K562 (cell line): Measurements from ENCODE around the gene SLC1A1. TPM values are rescaled to one million over a fixed set of nuclear protein-coding genes. Genes with fewer than 3 reads are reported as not detected.

Source experiments
- ATAC-seq: fragments of 200-7000 bp; cut with Tn5 transposase; 3 replicates; pipeline ENCODE4 v1.9.1; 2020; ENCODE audit warnings: moderate library complexity
- BruUV-seq: library from RNA; stranded (reverse); fragments of 400-500 nt; replicated peaks from 2 replicates; lab custom pipeline; 2021; lab: Mats Ljungman, UMichigan
- CTCF ChIA-PET: fragments of 300-600 bp; formaldehyde crosslinking; extraction: SDS; loops from one replicate; lab custom pipeline; 2021; ENCODE audit warnings: low intra/inter-chr PET ratio; lab: Yijun Ruan, JAX
- POLR2A ChIA-PET: fragments of 300-600, 350-650 bp; sonication (Branson Sonifier 250); formaldehyde crosslinking; extraction: SDS; loops from one replicate; lab custom pipeline; 2021; ENCODE audit warnings: antibody characterized with exemption, inconsistent platforms; lab: Yijun Ruan, JAX
- DNase-seq, 4 experiments: peaks; one replicate each; pipeline versions ENCODE4 v3.0.0 to v3.0.0-alpha.2; 2011 to 2018; ENCODE audit warnings: low spot score in 3 of 4, mixed read lengths in 3 of 4; ENCODE audit errors: extremely low read depth in 1 of 4
- FAIRE-seq: peaks from 2 replicates; lab custom pipeline; 2011; peaks lifted over from hg19 to GRCh38; lab: Jason Lieb, UNC
- H2AFZ ChIP-seq: 2 replicates; pipeline ENCODE4 v1.6.0; 2011; ENCODE audit warnings: low read depth, low read length, control low read depth, inconsistent platforms
- H3K27ac ChIP-seq: fragments of 200-600 bp; 3 replicates; pipeline ENCODE4 v1.8.0; 2011; ENCODE audit warnings: low read depth, mild to moderate bottlenecking, control low read depth, inconsistent platforms, low read length, moderate library complexity, mixed read lengths; ENCODE audit errors: extremely low read depth
- H3K27me3 ChIP-seq, 2 experiments: fragments of 300-600 bp in 1 of 2; 2 replicates in 1 of 2; 3 replicates in 1 of 2; pipeline versions ENCODE4 v1.6.0 to v1.8.0; 2011; ENCODE audit warnings: inconsistent platforms in 2 of 2, low read length in 2 of 2, mild to moderate bottlenecking in 1 of 2, mixed read lengths in 1 of 2, moderate library complexity in 1 of 2; ENCODE audit not compliant: control insufficient read depth in 2 of 2, insufficient read depth in 2 of 2
- H3K36me3 ChIP-seq: fragments of 300-600 bp; 3 replicates; pipeline ENCODE4 v1.8.0; 2011; ENCODE audit warnings: mild to moderate bottlenecking, low read length, inconsistent platforms; ENCODE audit not compliant: control insufficient read depth, insufficient read depth
- H3K4me1 ChIP-seq, 2 experiments: fragments of 200-600 bp in 1 of 2; replicated peaks in 1 of 2; 2 replicates in 1 of 2; 3 replicates in 1 of 2; pipeline versions ENCODE4 v1.5.1 to v1.8.0; 2011; ENCODE audit warnings: inconsistent platforms in 2 of 2, low read length in 2 of 2, mild to moderate bottlenecking in 1 of 2, mixed read lengths in 1 of 2, moderate library complexity in 1 of 2; ENCODE audit not compliant: control insufficient read depth in 2 of 2, insufficient read depth in 2 of 2
- H3K4me2 ChIP-seq: 2 replicates; pipeline ENCODE4 v1.6.1; 2011; ENCODE audit warnings: low read length, control low read depth, inconsistent platforms, mixed read lengths; ENCODE audit not compliant: insufficient read depth
- H3K4me3 ChIP-seq: fragments of 200-600 bp; sonication (generic), shearing (Covaris generic); 2 replicates; pipeline ENCODE4 v1.5.1; 2016; ENCODE audit warnings: control low read depth, inconsistent platforms
- H3K79me2 ChIP-seq: fragments of 200-600 bp; 3 replicates; pipeline ENCODE4 v1.8.0; 2011; ENCODE audit warnings: low read length, inconsistent platforms; ENCODE audit not compliant: control insufficient read depth, insufficient read depth
- H3K9ac ChIP-seq, 2 experiments: 2 replicates each; pipeline versions ENCODE4 v1.6.0 to v1.6.1; 2011; ENCODE audit warnings: low read depth in 2 of 2, low read length in 2 of 2, control low read depth in 1 of 2, inconsistent platforms in 1 of 2, mild to moderate bottlenecking in 1 of 2, mixed read lengths in 1 of 2; ENCODE audit not compliant: insufficient read depth in 1 of 2
- H3K9me1 ChIP-seq: one replicate; pipeline ENCODE4 v1.6.0; 2011; ENCODE audit warnings: inconsistent platforms, mild to moderate bottlenecking, low read length, moderate library complexity; ENCODE audit not compliant: control insufficient read depth, insufficient read depth
- H3K9me3 ChIP-seq: replicated peaks from 2 replicates; pipeline ENCODE4 v1.5.1; 2011; ENCODE audit warnings: low read depth, low read length, inconsistent platforms; ENCODE audit not compliant: control insufficient read depth, insufficient read depth
- H4K20me1 ChIP-seq: replicated peaks from 2 replicates; pipeline ENCODE4 v1.6.1; 2011; ENCODE audit warnings: low read length, inconsistent platforms, mixed read lengths; ENCODE audit not compliant: control insufficient read depth, insufficient read depth
- CHCHD3 ChIP-seq: fragments of 250-450 bp; sonication (Bioruptor Pico); IDR thresholded peaks from 2 replicates; pipeline ENCODE4 v2.1.2; 2022; ENCODE audit warnings: mild to moderate bottlenecking
- DMBX1 ChIP-seq: fragments of 250-450 bp; sonication (Bioruptor Pico); IDR thresholded peaks from 2 replicates; pipeline ENCODE4 v1.8.0; 2022; ENCODE audit warnings: inconsistent platforms, mild to moderate bottlenecking, moderate library complexity, borderline replicate concordance
- FOXM1 ChIP-seq, 2 experiments: fragments of 450-650 bp in 1 of 2; sonication (generic) in 1 of 2; formaldehyde crosslinking in 1 of 2; IDR thresholded peaks; 2 replicates each; pipeline versions ENCODE4 v1.6.1 to v1.9.0; 2017 to 2022; ENCODE audit warnings: low read depth in 2 of 2, mild to moderate bottlenecking in 2 of 2, missing genetic modification reagents in 1 of 2, moderate library complexity in 1 of 2
- GABPA ChIP-seq: fragments of 200-800 bp; sonication (Bioruptor generic); conservative IDR thresholded peaks from 2 replicates; pipeline ENCODE4 v1.6.1; 2016; ENCODE audit warnings: low read depth, missing genetic modification characterization, missing compliant biosample characterization
- GTF2A2 ChIP-seq: IDR thresholded peaks from 2 replicates; pipeline ENCODE4 v1.6.1; 2016; ENCODE audit warnings: mild to moderate bottlenecking, missing genetic modification characterization, missing compliant biosample characterization
- HDAC2 ChIP-seq: fragments of 450-650 bp; IDR thresholded peaks from 2 replicates; pipeline ENCODE4 v1.6.1; 2016; ENCODE audit warnings: mild to moderate bottlenecking
- MTA1 ChIP-seq: fragments of 450-650 bp; IDR thresholded peaks from 2 replicates; pipeline ENCODE4 v1.6.1; 2017; ENCODE audit warnings: borderline replicate concordance
- POLR3A ChIP-seq: IDR thresholded peaks from 2 replicates; pipeline ENCODE4 v1.6.1; 2011; ENCODE audit warnings: borderline replicate concordance, mild to moderate bottlenecking, moderate library complexity; ENCODE audit not compliant: insufficient read length, insufficient read depth; ENCODE audit errors: extremely low read depth
- TFAM ChIP-seq: fragments of 250-450 bp; sonication (Bioruptor Pico); conservative IDR thresholded peaks from 2 replicates; pipeline ENCODE4 v1.5.0; 2021; ENCODE audit warnings: mild to moderate bottlenecking, moderate library complexity
- WGBS: fragments of 100-300 bp; shearing (Covaris generic); methylation state at CpG from one replicate; pipeline ENCODE4 v1.1.6; 2016; ENCODE audit warnings: low coverage, mixed read lengths; ENCODE audit not compliant: insufficient coverage; ENCODE audit errors: missing lambda C conversion rate; 5-methylcytosine and 5-hydroxymethylcytosine counted together
- in situ Hi-C: fragments of 300-500 bp; cut with MboI; formaldehyde crosslinking; loops from 4 replicates; pipeline ENCODE4 v1.15.0; 2018; ENCODE audit warnings: inconsistent platforms, mixed read lengths
- intact Hi-C: fragments of 100-400 bp; cut with micrococcal nuclease; formaldehyde crosslinking; loops from 2 replicates; pipeline ENCODE4 v1.14.2; 2022
- polyA plus RNA-seq, 8 experiments: library from polyadenylated mRNA; depleted of rRNA in 4 of 8; stranded (reverse) in 5 of 8; unstranded in 3 of 8; fragments of >200 nt; fragmentation: Nextera tagmentation in 2 of 8; fragmentation: Illumina TruSeq in 1 of 8; extraction: Ambion mirVana in 2 of 8; extraction: Trizol in 1 of 8; gene quantifications; 2 replicates each; pipeline versions ENCODE4 v1.2.1 to v1.2.3, GENCODE V29; 2011 to 2014; ENCODE audit warnings: inconsistent platforms in 1 of 8, missing spikeins in 1 of 8
- total RNA-seq, 7 experiments: library from RNA; depleted of rRNA in 6 of 7; stranded (reverse); fragments of >200 nt in 6 of 7; fragmentation: Illumina TruSeq in 2 of 7; extraction: Trizol in 2 of 7; gene quantifications; 2 replicates each; pipeline versions ENCODE4 v1.2.1 to v1.2.3, GENCODE V29; 2011 to 2021; ENCODE audit warnings: low replicate concordance in 1 of 7
- TF ChIP-seq, protein P1 (sequence below): fragments of 450-650 bp; IDR thresholded peaks from 2 replicates; pipeline ENCODE4 v1.6.1; 2016; ENCODE audit warnings: borderline replicate concordance
- TF ChIP-seq, protein P2 (sequence below): fragments of 250-450 bp; sonication (Bioruptor Pico); IDR thresholded peaks from 2 replicates; pipeline ENCODE4 v1.4.0; 2020

Gene SLC1A1
- total and polyA plus RNA-seq, 9 of the 15 experiments (the other 6 are each of a cell fraction or from before 2014, with no cell fraction given) = 0.11 to 0.16 TPM; not detected in 7

DNA sequence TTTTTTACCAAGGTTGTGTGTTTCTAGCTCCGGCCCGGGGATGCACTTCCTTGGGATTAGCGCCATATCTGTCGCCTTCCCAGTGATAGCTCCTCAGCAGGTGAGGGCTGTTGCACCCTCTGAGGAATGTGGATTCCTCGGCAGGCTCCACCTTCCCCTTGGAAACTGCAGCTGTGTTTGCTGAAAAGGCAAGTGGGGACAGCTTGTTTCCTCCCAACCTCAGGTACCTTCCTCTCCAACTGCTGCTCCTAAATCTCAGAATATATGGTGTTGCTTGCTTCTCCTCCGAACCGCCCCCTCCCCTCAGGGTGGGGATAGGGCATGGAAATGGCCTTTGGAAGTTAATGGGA, 1.3 kb downstream of the SLC1A1 start:
- no peak for ATAC-seq
- no peaks in the 10 kb centered on the region for H3K36me3 ChIP-seq
- BruUV-seq = no TSS peak
- no peak overlapping the region for H2AFZ ChIP-seq
- intact Hi-C loops = no loop called here
- H3K4me3 ChIP-seq = no peak overlapping the region
- no peak for DNase-seq
- H3K9me1 ChIP-seq = no peaks in the 10 kb centered on the region
- H3K27me3 ChIP-seq = peaks cover 0 to 22% of the 10 kb centered on the region in 2 experiments; a peak in 2 of 5 replicates
- ChIA-PET CTCF (no interaction called here), POLR2A (no interaction called here)
- H3K9me3 ChIP-seq = no peaks in the 10 kb centered on the region
- no peak overlapping the region for H3K9ac ChIP-seq
- TF ChIP-seq MTA1 (no peak), CHCHD3 (CRISPR knock-in tag) (no peak), DMBX1 (no peak), FOXM1 (IDR thresholded peaks at IDR 0.05; ENCODE audit: low read depth) (no peak), FOXM1 (CRISPR knock-in tag; IDR thresholded peaks at IDR 0.05; ENCODE audit: low read depth) (no peak), POLR3A (no peak), GABPA (tag) (no peak), TFAM (CRISPR knock-in tag) (no peak), HDAC2 (no peak), GTF2A2 (tag) (no peak)
- TF ChIP-seq, protein P1, sequence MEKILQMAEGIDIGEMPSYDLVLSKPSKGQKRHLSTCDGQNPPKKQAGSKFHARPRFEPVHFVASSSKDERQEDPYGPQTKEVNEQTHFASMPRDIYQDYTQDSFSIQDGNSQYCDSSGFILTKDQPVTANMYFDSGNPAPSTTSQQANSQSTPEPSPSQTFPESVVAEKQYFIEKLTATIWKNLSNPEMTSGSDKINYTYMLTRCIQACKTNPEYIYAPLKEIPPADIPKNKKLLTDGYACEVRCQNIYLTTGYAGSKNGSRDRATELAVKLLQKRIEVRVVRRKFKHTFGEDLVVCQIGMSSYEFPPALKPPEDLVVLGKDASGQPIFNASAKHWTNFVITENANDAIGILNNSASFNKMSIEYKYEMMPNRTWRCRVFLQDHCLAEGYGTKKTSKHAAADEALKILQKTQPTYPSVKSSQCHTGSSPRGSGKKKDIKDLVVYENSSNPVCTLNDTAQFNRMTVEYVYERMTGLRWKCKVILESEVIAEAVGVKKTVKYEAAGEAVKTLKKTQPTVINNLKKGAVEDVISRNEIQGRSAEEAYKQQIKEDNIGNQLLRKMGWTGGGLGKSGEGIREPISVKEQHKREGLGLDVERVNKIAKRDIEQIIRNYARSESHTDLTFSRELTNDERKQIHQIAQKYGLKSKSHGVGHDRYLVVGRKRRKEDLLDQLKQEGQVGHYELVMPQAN = no peak
- TF ChIP-seq, protein P2, sequence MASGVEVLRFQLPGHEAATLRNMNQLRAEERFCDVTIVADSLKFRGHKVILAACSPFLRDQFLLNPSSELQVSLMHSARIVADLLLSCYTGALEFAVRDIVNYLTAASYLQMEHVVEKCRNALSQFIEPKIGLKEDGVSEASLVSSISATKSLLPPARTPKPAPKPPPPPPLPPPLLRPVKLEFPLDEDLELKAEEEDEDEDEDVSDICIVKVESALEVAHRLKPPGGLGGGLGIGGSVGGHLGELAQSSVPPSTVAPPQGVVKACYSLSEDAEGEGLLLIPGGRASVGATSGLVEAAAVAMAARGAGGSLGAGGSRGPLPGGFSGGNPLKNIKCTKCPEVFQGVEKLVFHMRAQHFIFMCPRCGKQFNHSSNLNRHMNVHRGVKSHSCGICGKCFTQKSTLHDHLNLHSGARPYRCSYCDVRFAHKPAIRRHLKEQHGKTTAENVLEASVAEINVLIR (CRISPR knock-in tag) = no peak
- H3K27ac ChIP-seq = no peak overlapping the region
- in situ Hi-C loops = no loop called here
- peaks cover 0 to 12% of the 10 kb centered on the region in 2 experiments; a peak in 2 of 5 replicates for H3K4me1 ChIP-seq
- H4K20me1 ChIP-seq = no peaks in the 10 kb centered on the region
- FAIRE-seq = no peak
- H3K79me2 ChIP-seq = no peaks in the 10 kb centered on the region
- WGBS = 19% methylated on average over 7 of the region's 7 CpGs
- H3K4me2 ChIP-seq = no peak overlapping the region
